Hepatocyte (in vitro differentiated cells): ENCODE data around the gene MAPK4. TPM values are rescaled to one million over a fixed set of nuclear protein-coding genes. Genes with fewer than 3 reads are reported as not detected.

Experiments
- DNase-seq: peaks from one replicate; pipeline ENCODE4 v3.0.0-alpha.2; 2016; ENCODE audit warnings: low spot score
- H2AFZ ChIP-seq: fragments of 200-600 bp; sonication (generic); 2 replicates; pipeline ENCODE4 v1.6.0; 2016; ENCODE audit warnings: antibody characterized with exemption, mild to moderate bottlenecking
- H3K27ac ChIP-seq: fragments of 200-600 bp; sonication (generic); 2 replicates; pipeline ENCODE4 v1.5.1; 2016; ENCODE audit warnings: mild to moderate bottlenecking
- H3K27me3 ChIP-seq: fragments of 200-600 bp; sonication (generic); 2 replicates; pipeline ENCODE4 v1.6.1; 2016
- H3K36me3 ChIP-seq: fragments of 200-600 bp; sonication (generic); replicated peaks from 2 replicates; pipeline ENCODE4 v1.5.1; 2016; ENCODE audit warnings: low read depth; ENCODE audit not compliant: insufficient read depth
- H3K4me1 ChIP-seq: fragments of 200-600 bp; sonication (generic); 2 replicates; pipeline ENCODE4 v1.5.1; 2016; ENCODE audit warnings: mild to moderate bottlenecking, moderate library complexity; ENCODE audit not compliant: insufficient read depth
- H3K4me2 ChIP-seq: fragments of 200-600 bp; sonication (generic); 2 replicates; pipeline ENCODE4 v1.6.0; 2016
- H3K4me3 ChIP-seq: fragments of 200-600 bp; sonication (generic); 2 replicates; pipeline ENCODE4 v1.5.1; 2016; ENCODE audit warnings: mild to moderate bottlenecking
- H3K79me2 ChIP-seq: fragments of 200-600 bp; sonication (generic); 2 replicates; pipeline ENCODE4 v1.6.0; 2017; ENCODE audit warnings: mild to moderate bottlenecking
- H3K9me2 ChIP-seq: fragments of 200-600 bp; sonication (generic); replicated peaks from 2 replicates; pipeline ENCODE4 v1.6.0; 2017; ENCODE audit warnings: mild to moderate bottlenecking; ENCODE audit not compliant: insufficient read depth
- H3K9me3 ChIP-seq: fragments of 200-600 bp; sonication (generic); 2 replicates; pipeline ENCODE4 v1.5.1; 2016; ENCODE audit warnings: low read depth, mild to moderate bottlenecking
- H4K20me1 ChIP-seq: fragments of 200-600 bp; sonication (generic); 2 replicates; pipeline ENCODE4 v1.6.0; 2016; ENCODE audit warnings: mild to moderate bottlenecking; ENCODE audit not compliant: insufficient read depth, poor library complexity, severe bottlenecking
- CTCF ChIP-seq: fragments of 200-600 bp; sonication (generic); IDR thresholded peaks from 2 replicates; pipeline ENCODE4 v1.5.1; 2016; ENCODE audit warnings: antibody characterized with exemption, mild to moderate bottlenecking; ENCODE audit not compliant: poor library complexity
- EZH2 ChIP-seq: fragments of 200-600 bp; sonication (generic); IDR thresholded peaks from 2 replicates; pipeline ENCODE4 v1.6.1; 2016; ENCODE audit warnings: antibody characterized with exemption, mild to moderate bottlenecking, borderline replicate concordance
- EZH2phosphoT487 ChIP-seq: fragments of 200-600 bp; sonication (generic); IDR thresholded peaks from one replicate; pipeline ENCODE4 v1.6.1; 2018; ENCODE audit warnings: antibody characterized with exemption, mild to moderate bottlenecking, low read depth, moderate library complexity; ENCODE audit not compliant: unreplicated experiment, severe bottlenecking
- WGBS: methylation state at CpG from one replicate; pipeline ENCODE4 v1.1.6; 2016; ENCODE audit warnings: low lambda C conversion rate; ENCODE audit errors: missing lambda C conversion rate; 5-methylcytosine and 5-hydroxymethylcytosine counted together
- polyA plus RNA-seq: library from polyadenylated mRNA; unstranded; fragments of >200 nt; fragmentation: Nextera tagmentation; extraction: Ambion mirVana; gene quantifications from 2 replicates; pipeline ENCODE4 v1.2.1, GENCODE V29; 2016
- total RNA-seq: library from RNA; depleted of rRNA; stranded (reverse); fragments of >200 nt; gene quantifications from 2 replicates; pipeline ENCODE4 v1.2.3, GENCODE V29; 2014

Gene MAPK4
- total and polyA plus RNA-seq, 2 experiments from 2014 or later, result 2.0 to 2.4 TPM

- peaks cover 7% of the 10 kb centered on the region for H3K4me1 ChIP-seq
- H3K79me2 ChIP-seq, result no peaks in the 10 kb centered on the region
- H3K4me3 ChIP-seq, result no peak overlapping the region
- WGBS, result 41% methylated on average over 5 of the region's 5 CpGs
- H3K27ac ChIP-seq, result no peak overlapping the region
- no peak overlapping the region for H3K4me2 ChIP-seq
- H3K27me3 ChIP-seq, result no peaks in the 10 kb centered on the region
- no peaks in the 10 kb centered on the region for H3K9me2 ChIP-seq
- H3K36me3 ChIP-seq, result no peaks in the 10 kb centered on the region
- no peaks in the 10 kb centered on the region for H3K9me3 ChIP-seq
- no peak for TF ChIP-seq CTCF
- TF ChIP-seq EZH2, result no peak
- no peak for TF ChIP-seq EZH2phosphoT487
- no peaks in the 10 kb centered on the region for H4K20me1 ChIP-seq
- no peak for DNase-seq
- H2AFZ ChIP-seq, result no peak overlapping the region
Measured at GRCh38 chr18:50751490-50751889, 191.6 kb downstream of the MAPK4 start.

- Histone ChIP-seq H4K20me1 (no peaks in the 10 kb centered on the region), H3K79me2 (no peaks in the 10 kb centered on the region), H3K4me1 (peaks cover 7% of the 10 kb centered on the region), H3K36me3 (no peaks in the 10 kb centered on the region), H3K9me2 (no peaks in the 10 kb centered on the region), H3K27ac (no peak overlapping the region), H3K27me3 (no peaks in the 10 kb centered on the region), H3K4me3 (no peak overlapping the region), H3K9me3 (no peaks in the 10 kb centered on the region), H3K4me2 (no peak overlapping the region), H2AFZ (no peak overlapping the region)
- DNase-seq, result no peak
- TF ChIP-seq EZH2phosphoT487 (no peak), CTCF (no peak), EZH2 (no peak)
- 92% methylated on average over 1 of the region's 1 CpG for WGBS
Measured at GRCh38 chr18:50751947-50752346, 192.1 kb downstream of the MAPK4 start.

GRCh38 chr18:50753311-50753710, 193.4 kb downstream of the MAPK4 start:
- DNase-seq, result no peak
- no peaks in the 10 kb centered on the region for H3K9me2 ChIP-seq
- H3K9me3 ChIP-seq, result no peaks in the 10 kb centered on the region
- no peak overlapping the region for H3K27ac ChIP-seq
- no peak overlapping the region for H2AFZ ChIP-seq
- WGBS, result 100% methylated on average over 1 of the region's 1 CpG
- no peaks in the 10 kb centered on the region for H4K20me1 ChIP-seq
- H3K4me3 ChIP-seq, result no peak overlapping the region
- no peak overlapping the region for H3K4me2 ChIP-seq
- H3K4me1 ChIP-seq, result peaks cover under 1% of the 10 kb centered on the region
- TF ChIP-seq CTCF (no peak), EZH2 (no peak)
- H3K27me3 ChIP-seq, result no peaks in the 10 kb centered on the region
- H3K79me2 ChIP-seq, result no peaks in the 10 kb centered on the region
- H3K36me3 ChIP-seq, result no peaks in the 10 kb centered on the region

GRCh38 chr18:50754297-50754696, 194.4 kb downstream of the MAPK4 start:
- H3K4me3 ChIP-seq, result no peak overlapping the region
- no peaks in the 10 kb centered on the region for H3K4me1 ChIP-seq
- no peak overlapping the region for H3K27ac ChIP-seq
- TF ChIP-seq EZH2phosphoT487 (no peak), CTCF (no peak), EZH2 (no peak)
- no peaks in the 10 kb centered on the region for H3K27me3 ChIP-seq
- no peaks in the 10 kb centered on the region for H3K9me2 ChIP-seq
- H3K79me2 ChIP-seq, result no peaks in the 10 kb centered on the region
- H3K4me2 ChIP-seq, result no peak overlapping the region
- H2AFZ ChIP-seq, result no peak overlapping the region
- H4K20me1 ChIP-seq, result no peaks in the 10 kb centered on the region
- WGBS, result 95% methylated on average over 3 of the region's 3 CpGs
- no peaks in the 10 kb centered on the region for H3K36me3 ChIP-seq
- DNase-seq, result no peak
- no peaks in the 10 kb centered on the region for H3K9me3 ChIP-seq
